Muscle of leg (tissue), 11 donors: ENCODE measurements around the gene APLNR. TPM values are rescaled to one million over a fixed set of nuclear protein-coding genes. Genes with fewer than 3 reads are reported as not detected.

ENCODE experiments used
- DNase-seq: peaks from one replicate; pipeline ENCODE4 v3.0.0; 2013
- H3K27ac ChIP-seq: one replicate; pipeline ENCODE4 v1.5.1; 2013; ENCODE audit warnings: mild to moderate bottlenecking, low read length, control low read depth
- H3K27me3 ChIP-seq: one replicate; pipeline ENCODE4 v1.6.1; 2013; ENCODE audit warnings: low read length; ENCODE audit not compliant: control insufficient read depth, insufficient read depth
- H3K36me3 ChIP-seq: one replicate; pipeline ENCODE4 v1.6.1; 2013; ENCODE audit warnings: low read length; ENCODE audit not compliant: control insufficient read depth, insufficient read depth
- H3K4me1 ChIP-seq: one replicate; pipeline ENCODE4 v1.6.1; 2013; ENCODE audit warnings: low read length; ENCODE audit not compliant: control insufficient read depth, insufficient read depth
- H3K4me3 ChIP-seq: one replicate; pipeline ENCODE4 v1.5.1; 2013; ENCODE audit warnings: low read length, control low read depth
- H3K9me3 ChIP-seq: replicated peaks from 2 replicates; pipeline ENCODE4 v1.6.1; 2013; ENCODE audit warnings: low read depth, low read length; ENCODE audit not compliant: control insufficient read depth
- WGBS: methylation state at CpG from one replicate; pipeline ENCODE4 v1.1.5; 2013; ENCODE audit warnings: missing lambda C conversion rate; ENCODE audit not compliant: insufficient coverage; 5-methylcytosine and 5-hydroxymethylcytosine counted together
- polyA plus RNA-seq, 8 donors: library from polyadenylated mRNA; unstranded; fragments of 120-200 nt; gene quantifications; one replicate each; pipeline versions ENCODE4 v1.2.1 to v1.2.3, GENCODE V29; 2013; ENCODE audit warnings: inconsistent platforms in 1 of 8, low replicate concordance in 1 of 8; ENCODE audit not compliant: insufficient read length in 8 of 8, insufficient read depth in 1 of 8
- total RNA-seq: library from RNA; stranded (reverse); fragments of 120-200 nt; gene quantifications from one replicate; pipeline ENCODE4 v1.2.4, GENCODE V29; 2013

APLNR gene
- total and polyA plus RNA-seq, 9 donors = 43.2 to 113 (median 94.1) TPM

DNA sequence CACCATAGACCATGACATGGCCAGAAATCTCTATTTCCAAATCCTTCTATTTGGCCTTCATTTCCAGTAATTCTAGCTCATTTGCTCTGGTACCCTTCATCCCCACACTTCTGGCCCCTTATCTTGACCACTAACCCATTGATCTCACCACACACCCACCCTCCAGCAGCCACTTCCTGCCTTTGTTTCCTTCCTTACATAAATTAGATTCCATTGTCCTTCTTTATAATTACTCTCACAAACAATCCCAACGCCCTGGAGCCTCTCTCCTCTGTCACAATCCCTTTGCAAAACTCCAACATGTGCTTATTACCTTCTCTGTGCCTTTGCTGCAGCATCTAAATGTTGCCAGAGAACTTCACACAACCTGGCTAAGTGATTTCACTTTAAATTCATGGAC is 14.8 kb downstream of the APLNR start:
- Histone ChIP-seq H3K27me3 (no peaks in the 10 kb centered on the region), H3K4me3 (no peak overlapping the region), H3K27ac (no peak overlapping the region), H3K36me3 (no peaks in the 10 kb centered on the region), H3K4me1 (peaks cover 15% of the 10 kb centered on the region), H3K9me3 (no peaks in the 10 kb centered on the region)
- 43% methylated on average over 1 of the region's 1 CpG for WGBS
- no peak for DNase-seq

DNA sequence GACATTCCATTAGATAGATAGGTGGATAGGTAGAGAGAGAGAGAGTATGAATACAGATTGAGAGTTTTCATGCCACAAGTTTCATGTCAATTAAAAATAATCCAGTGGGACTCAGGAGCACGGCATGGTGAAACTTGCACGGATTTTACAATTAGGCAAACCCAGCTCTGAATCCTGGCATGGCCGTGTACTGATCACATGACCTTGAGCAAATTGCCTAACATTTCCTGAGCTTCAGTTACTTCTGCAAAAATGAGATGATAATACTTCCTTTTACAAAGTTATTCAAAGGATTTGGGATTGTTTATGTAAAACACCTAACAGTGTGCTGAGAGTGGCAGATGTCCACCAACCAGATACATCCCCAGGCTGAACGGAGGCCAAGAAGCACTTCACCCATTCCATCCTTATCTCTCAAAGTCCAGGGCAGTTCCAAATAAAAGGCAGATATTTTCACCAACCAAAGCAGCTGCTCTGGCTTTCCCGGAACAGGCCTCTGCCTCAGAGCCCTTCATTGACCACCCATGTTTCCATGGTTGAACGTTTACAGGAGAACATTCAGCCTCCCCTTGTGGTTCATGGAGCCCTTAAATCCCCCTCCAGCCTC is 17.9 kb downstream of the APLNR start:
- DNase-seq = no peak

DNA sequence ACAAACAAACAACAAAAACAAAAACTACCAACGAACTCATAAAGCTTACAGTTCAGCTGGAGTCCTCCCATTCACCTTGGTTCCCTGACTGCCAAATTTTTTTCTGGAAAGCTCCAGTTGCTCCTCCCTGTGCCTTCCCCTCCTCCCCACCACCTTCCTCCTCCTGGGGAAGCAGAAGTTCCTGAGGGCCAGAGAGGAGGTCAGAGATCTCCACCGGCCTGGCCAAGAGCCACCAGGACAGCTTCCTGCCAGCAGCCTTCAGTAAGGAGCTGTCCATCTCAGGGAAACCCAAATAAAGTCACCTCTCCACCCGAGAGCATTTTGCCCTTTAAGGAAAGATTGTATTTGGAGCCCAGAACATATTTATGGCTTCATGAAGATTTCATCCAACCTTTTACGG is 20.0 kb downstream of the APLNR start:
- Histone ChIP-seq H3K9me3 (no peaks in the 10 kb centered on the region), H3K4me3 (no peak overlapping the region), H3K27me3 (no peaks in the 10 kb centered on the region), H3K27ac (no peak overlapping the region), H3K4me1 (peaks cover 32% of the 10 kb centered on the region), H3K36me3 (no peaks in the 10 kb centered on the region)
- WGBS = 48% methylated on average over 2 of the region's 4 CpGs
- DNase-seq = no peak

More for the DNA sequence above, 17.9 kb downstream of the APLNR start:
- H3K4me3 ChIP-seq = no peak overlapping the region
- 39% methylated on average over 4 of the region's 6 CpGs for WGBS
- H3K27ac ChIP-seq = peak overlapping the region; percentile 47
- peaks cover 24% of the 10 kb centered on the region for H3K4me1 ChIP-seq
- no peaks in the 10 kb centered on the region for H3K9me3 ChIP-seq
- no peaks in the 10 kb centered on the region for H3K36me3 ChIP-seq
- H3K27me3 ChIP-seq = no peaks in the 10 kb centered on the region

DNA sequence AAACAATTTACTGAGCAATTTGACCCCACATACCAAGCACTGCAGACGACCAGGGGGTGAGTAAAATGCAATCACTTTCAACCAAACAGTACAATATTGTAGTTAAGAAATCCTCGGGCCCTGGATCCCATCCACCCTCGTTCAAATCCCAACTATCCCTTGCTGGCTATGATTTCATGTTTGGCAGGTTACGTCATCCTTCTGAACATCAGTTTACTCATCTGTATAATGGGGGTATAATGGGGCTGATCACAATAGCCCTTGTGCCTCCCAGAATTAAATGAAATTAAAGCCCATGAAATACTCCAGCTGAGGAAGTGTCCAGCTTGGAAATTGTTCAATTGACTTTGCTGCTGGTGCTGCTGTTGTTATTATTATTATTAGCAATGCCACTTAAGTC is 20.6 kb downstream of the APLNR start:
- Histone ChIP-seq H3K36me3 (no peaks in the 10 kb centered on the region), H3K27me3 (no peaks in the 10 kb centered on the region), H3K4me3 (no peak overlapping the region), H3K9me3 (no peaks in the 10 kb centered on the region), H3K4me1 (peaks cover 32% of the 10 kb centered on the region), H3K27ac (no peak overlapping the region)
- no CpG with 5 or more reads among the region's 4 CpGs for WGBS
- DNase-seq = no peak

DNA sequence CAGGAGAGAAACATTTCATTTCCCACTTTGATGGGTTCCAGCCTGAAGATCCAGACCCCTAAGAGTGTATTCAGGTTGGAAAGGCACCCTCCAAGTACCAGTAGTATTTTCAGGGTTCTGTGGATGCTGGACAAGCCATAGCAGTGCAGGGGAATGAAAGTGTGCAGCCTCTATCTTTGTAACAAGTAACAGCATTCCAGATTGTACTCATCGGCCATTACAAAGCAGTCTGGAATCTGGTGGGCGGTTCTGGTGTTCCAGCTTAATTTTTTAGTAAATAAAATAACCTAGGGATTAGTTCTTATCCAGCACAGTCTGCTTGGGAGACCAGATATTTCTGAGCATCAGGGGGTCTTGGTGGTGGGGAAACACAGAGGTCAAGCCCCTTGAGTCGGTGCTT is 22.6 kb downstream of the APLNR start:
- Histone ChIP-seq H3K4me1 (peaks cover 34% of the 10 kb centered on the region), H3K36me3 (no peaks in the 10 kb centered on the region), H3K27ac (peak overlapping the region; percentile 82), H3K27me3 (no peaks in the 10 kb centered on the region), H3K4me3 (no peak overlapping the region), H3K9me3 (no peaks in the 10 kb centered on the region)
- DNase-seq = peak; percentile 69
- WGBS = no CpG with 5 or more reads among the region's 3 CpGs

DNA sequence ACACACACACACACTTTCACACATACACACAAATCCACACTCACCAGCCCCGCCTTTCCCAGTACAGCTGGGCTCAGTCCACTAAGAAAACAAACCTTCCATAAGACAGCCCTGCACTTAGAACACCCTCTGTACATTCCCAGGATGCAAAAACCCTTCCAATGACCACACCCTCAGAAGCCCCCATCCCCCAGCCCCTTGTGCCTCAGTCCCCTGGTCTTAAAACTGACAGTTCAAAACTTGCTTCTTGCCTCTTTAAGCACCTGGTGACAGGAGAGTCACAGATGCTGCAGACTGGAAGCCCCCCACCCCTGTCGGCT is 23.0 kb downstream of the APLNR start:
- peaks cover 29% of the 10 kb centered on the region for H3K4me1 ChIP-seq
- H3K36me3 ChIP-seq = no peaks in the 10 kb centered on the region
- no peaks in the 10 kb centered on the region for H3K9me3 ChIP-seq
- no peak overlapping the region for H3K4me3 ChIP-seq
- H3K27ac ChIP-seq = peak overlapping the region; percentile 82
- WGBS = 58% methylated on average over 1 of the region's 2 CpGs
- H3K27me3 ChIP-seq = no peaks in the 10 kb centered on the region
- peak; percentile 52 for DNase-seq

DNA sequence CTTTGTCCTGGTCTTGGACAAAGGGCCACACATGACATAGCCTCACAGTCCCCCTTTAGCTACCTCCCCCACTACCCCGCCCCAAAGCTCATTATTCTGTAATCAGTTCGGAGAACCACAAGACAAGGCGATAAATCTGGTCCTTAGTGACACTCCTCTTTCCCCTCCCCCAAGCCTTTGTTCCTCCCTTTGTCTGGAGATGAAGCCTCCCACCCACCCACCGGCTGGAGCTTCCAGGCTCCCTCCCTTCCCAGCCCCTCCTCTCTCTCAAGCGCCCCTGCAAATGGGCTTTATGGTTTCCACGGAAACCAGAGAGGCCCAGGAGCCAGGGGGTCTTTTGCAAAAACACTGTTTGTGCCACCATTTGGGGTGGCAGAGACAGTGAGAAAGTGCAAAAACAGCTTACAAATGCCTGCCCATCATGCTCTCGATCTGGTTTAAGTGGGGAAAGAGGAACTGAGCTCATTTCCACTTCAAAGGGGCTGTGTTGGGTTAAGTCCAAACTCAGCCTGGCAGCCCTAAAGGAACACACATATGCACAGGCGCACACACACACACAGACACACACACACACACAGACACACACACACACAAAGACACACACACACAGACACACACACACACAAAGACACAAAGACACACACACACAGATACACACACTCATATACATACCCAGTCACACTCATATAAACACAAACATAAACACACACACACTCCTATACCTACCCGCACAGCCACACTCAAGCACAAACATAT is 23.5 kb downstream of the APLNR start:
- Histone ChIP-seq H3K9me3 (no peaks in the 10 kb centered on the region), H3K27ac (peak overlapping the region; percentile 82), H3K4me1 (peaks cover 28% of the 10 kb centered on the region), H3K36me3 (no peaks in the 10 kb centered on the region), H3K4me3 (no peak overlapping the region), H3K27me3 (no peaks in the 10 kb centered on the region)
- WGBS = 31% methylated on average over 7 of the region's 9 CpGs
- peak; percentile 78 for DNase-seq

DNA sequence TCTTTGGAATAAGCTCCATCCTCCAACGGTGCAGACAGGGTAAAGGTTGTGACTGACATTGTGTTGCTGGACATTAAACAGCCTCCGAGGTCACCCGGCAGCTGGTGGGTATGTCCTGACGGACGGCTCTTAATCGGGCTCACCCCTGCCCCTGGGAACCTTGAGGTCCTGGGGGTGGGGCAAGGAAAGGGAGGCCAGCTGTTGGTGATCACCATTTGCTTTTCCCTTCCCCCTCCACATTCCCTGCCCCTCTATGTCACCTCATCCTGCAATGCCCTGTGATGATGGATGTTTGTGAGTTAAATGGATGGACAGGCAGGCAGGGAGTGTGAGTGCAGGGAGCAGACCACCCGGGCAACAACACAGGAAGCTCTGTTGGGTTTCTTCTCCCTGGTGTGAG is 26.3 kb downstream of the APLNR start:
- Histone ChIP-seq H3K36me3 (no peaks in the 10 kb centered on the region), H3K9me3 (no peaks in the 10 kb centered on the region), H3K27ac (peak overlapping the region; percentile 4), H3K27me3 (no peaks in the 10 kb centered on the region), H3K4me1 (peaks cover 31% of the 10 kb centered on the region), H3K4me3 (no peak overlapping the region)
- WGBS = no CpG with 5 or more reads among the region's 7 CpGs
- peak; percentile 32 for DNase-seq

DNA sequence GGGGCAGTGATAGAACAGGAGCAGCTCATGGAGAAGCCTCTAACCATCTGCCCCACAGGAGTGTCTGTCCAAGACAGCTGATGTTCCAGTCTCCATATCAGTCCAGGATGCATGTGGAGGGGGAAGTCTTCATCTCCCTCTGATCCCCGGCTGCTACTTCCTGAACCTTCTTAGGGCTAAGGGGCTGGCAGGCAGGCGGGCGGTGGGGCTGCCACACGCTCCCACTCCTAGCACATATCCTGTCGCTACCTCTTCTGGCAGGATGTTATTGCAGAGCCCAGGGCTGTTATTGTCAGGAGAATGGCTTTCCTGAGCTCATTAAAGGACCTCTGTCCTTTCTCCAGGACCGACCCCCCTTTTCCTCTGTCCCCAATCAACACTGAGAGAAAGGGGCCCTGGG is 29.9 kb downstream of the APLNR start:
- H3K27me3 ChIP-seq = no peaks in the 10 kb centered on the region
- WGBS = 53% methylated on average over 3 of the region's 6 CpGs
- H3K27ac ChIP-seq = peak overlapping the region; percentile 45
- H3K36me3 ChIP-seq = no peaks in the 10 kb centered on the region
- no peaks in the 10 kb centered on the region for H3K9me3 ChIP-seq
- no peak overlapping the region for H3K4me3 ChIP-seq
- DNase-seq = peak; percentile 23
- peaks cover 39% of the 10 kb centered on the region for H3K4me1 ChIP-seq

DNA sequence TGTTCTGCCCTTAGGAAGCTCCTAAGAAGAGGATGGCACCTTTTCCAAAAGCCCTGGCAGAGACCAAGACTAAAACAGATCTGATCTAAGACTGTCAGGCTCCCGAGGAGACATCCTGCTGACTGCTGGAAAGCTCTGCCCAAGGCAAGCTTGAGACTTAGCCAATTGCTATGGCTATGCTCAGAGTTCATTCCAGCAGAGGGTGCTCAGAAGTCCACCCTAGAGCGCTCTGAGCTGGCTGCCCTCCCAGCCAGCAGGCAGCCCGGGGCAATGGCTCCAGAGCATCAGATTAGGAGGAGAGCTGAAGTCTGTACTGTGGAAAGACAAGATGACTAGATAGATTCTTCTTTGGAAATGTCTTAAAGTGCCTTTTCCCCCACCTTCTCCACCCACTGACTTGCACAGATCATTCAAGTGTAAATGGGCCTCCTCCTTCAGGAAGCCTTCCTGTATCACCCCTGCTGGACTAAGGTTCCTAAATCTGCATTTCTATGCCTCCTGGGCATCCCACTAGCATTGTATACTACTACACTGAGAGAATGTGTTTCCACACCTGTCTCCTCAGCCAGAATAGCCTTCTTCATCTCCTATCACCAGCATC is 31.9 kb downstream of the APLNR start:
- DNase-seq = peak; percentile 54
- no peaks in the 10 kb centered on the region for H3K36me3 ChIP-seq
- no peak overlapping the region for H3K4me3 ChIP-seq
- peak overlapping the region; percentile 23 for H3K27ac ChIP-seq
- no peaks in the 10 kb centered on the region for H3K9me3 ChIP-seq
- 34% methylated on average over 3 of the region's 3 CpGs for WGBS
- peaks cover 47% of the 10 kb centered on the region for H3K4me1 ChIP-seq
- H3K27me3 ChIP-seq = no peaks in the 10 kb centered on the region
